ENCODE results near the gene DCAF11.

Gene DCAF11

DNA sequence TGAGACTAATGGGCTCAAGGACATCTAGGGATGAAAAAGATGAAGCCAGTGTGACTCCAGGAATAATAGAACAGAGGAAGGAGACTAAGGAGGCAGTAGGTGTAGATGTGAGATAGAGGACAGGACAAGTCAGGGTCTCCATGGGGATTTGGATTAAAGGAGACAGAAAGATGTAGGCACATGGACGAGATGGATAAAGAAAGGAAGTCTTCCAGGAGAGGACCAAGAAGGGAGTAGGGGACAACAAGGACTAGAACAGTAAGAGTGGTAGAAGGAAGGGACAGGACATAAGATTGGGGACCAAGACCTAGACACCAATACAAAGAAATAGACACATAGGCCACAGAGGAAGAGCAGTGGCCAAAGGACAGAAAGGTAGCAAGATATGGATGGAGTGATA, 27.6 kb upstream of the DCAF11 start:
- ATAC-seq = no peak
- TF ChIP-seq TCF4 (CRISPR knock-in tag; IDR thresholded peaks at IDR 0.05; ENCODE audit: borderline replicate concordance) (no peak), GLIS3 (CRISPR knock-in tag; IDR thresholded peaks at IDR 0.05) (no peak), TSHZ2 (CRISPR knock-in tag; IDR thresholded peaks at IDR 0.05) (no peak), ESRRG (CRISPR knock-in tag; IDR thresholded peaks at IDR 0.05) (no peak), ZNF70 (CRISPR knock-in tag; IDR thresholded peaks at IDR 0.05) (no peak)
- TF ChIP-seq, protein P1, sequence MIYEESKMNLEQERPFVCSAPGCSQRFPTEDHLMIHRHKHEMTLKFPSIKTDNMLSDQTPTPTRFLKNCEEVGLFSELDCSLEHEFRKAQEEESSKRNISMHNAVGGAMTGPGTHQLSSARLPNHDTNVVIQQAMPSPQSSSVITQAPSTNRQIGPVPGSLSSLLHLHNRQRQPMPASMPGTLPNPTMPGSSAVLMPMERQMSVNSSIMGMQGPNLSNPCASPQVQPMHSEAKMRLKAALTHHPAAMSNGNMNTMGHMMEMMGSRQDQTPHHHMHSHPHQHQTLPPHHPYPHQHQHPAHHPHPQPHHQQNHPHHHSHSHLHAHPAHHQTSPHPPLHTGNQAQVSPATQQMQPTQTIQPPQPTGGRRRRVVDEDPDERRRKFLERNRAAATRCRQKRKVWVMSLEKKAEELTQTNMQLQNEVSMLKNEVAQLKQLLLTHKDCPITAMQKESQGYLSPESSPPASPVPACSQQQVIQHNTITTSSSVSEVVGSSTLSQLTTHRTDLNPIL (CRISPR knock-in tag; IDR thresholded peaks at IDR 0.05; ENCODE audit: low read depth) = no peak

DNA sequence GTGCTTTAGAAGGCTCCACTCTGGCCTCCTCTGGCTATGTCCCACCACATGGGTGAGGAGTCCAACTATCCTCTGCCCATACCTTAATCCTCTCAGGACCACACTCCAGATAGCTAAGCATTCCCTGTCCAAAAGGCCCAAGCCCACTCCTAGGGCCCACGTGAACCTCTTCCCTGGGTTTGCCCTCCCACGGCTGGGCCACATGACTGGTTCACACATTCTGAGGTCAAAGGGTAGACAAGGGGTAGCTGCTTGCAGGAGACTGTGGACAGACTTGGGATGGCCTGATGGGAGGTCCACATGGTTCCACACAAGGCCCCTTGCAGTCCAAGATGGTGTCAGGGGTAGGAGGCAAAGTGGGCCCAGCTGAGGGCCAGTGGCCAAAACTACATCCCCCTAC, 26.5 kb upstream of the DCAF11 start:
- ATAC-seq = no peak
- TF ChIP-seq ISL1 (CRISPR knock-in tag; IDR thresholded peaks at IDR 0.05) (no peak), ZNF8 (CRISPR knock-in tag; IDR thresholded peaks at IDR 0.05) (no peak), ZC3H10 (CRISPR knock-in tag; IDR thresholded peaks at IDR 0.05) (no peak), ESRRG (CRISPR knock-in tag; IDR thresholded peaks at IDR 0.05) (no peak)

GRCh38 chr14:24089890-24090289, 24.7 kb upstream of the DCAF11 start:
- ATAC-seq = no peak
- TF ChIP-seq PPARA (CRISPR knock-in tag; IDR thresholded peaks at IDR 0.05; ENCODE audit: borderline replicate concordance) (no peak), ZNF8 (CRISPR knock-in tag; IDR thresholded peaks at IDR 0.05) (no peak), PATZ1 (CRISPR knock-in tag; IDR thresholded peaks at IDR 0.05; ENCODE audit: borderline replicate concordance) (no peak), CSDC2 (CRISPR knock-in tag; IDR thresholded peaks at IDR 0.05) (no peak), TCF4 (CRISPR knock-in tag; IDR thresholded peaks at IDR 0.05; ENCODE audit: borderline replicate concordance) (no peak), TSHZ2 (CRISPR knock-in tag; IDR thresholded peaks at IDR 0.05) (no peak), SNAI2 (CRISPR knock-in tag; IDR thresholded peaks at IDR 0.05) (no peak), TOX (CRISPR knock-in tag; IDR thresholded peaks at IDR 0.05; ENCODE audit: borderline replicate concordance) (no peak), ESRRG (CRISPR knock-in tag; IDR thresholded peaks at IDR 0.05) (no peak), ISL1 (CRISPR knock-in tag; IDR thresholded peaks at IDR 0.05) (no peak)
- TF ChIP-seq, protein P1 (CRISPR knock-in tag; IDR thresholded peaks at IDR 0.05; ENCODE audit: low read depth) = no peak
- TF ChIP-seq, protein P2, sequence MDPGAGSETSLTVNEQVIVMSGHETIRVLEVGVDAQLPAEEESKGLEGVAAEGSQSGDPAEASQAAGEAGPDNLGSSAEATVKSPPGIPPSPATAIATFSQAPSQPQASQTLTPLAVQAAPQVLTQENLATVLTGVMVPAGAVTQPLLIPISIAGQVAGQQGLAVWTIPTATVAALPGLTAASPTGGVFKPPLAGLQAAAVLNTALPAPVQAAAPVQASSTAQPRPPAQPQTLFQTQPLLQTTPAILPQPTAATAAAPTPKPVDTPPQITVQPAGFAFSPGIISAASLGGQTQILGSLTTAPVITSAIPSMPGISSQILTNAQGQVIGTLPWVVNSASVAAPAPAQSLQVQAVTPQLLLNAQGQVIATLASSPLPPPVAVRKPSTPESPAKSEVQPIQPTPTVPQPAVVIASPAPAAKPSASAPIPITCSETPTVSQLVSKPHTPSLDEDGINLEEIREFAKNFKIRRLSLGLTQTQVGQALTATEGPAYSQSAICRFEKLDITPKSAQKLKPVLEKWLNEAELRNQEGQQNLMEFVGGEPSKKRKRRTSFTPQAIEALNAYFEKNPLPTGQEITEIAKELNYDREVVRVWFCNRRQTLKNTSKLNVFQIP (CRISPR knock-in tag; IDR thresholded peaks at IDR 0.05; ENCODE audit: borderline replicate concordance, low read depth) = no peak

GRCh38 chr14:24092110-24092504, 22.5 kb upstream of the DCAF11 start:
- ATAC-seq = no peak
- TF ChIP-seq, protein P1 (CRISPR knock-in tag; IDR thresholded peaks at IDR 0.05; ENCODE audit: low read depth) = no peak
- TF ChIP-seq ZFP3 (CRISPR knock-in tag; IDR thresholded peaks at IDR 0.05) = no peak
- no peak for TF ChIP-seq ZFP30 (CRISPR knock-in tag; IDR thresholded peaks at IDR 0.05)
- TF ChIP-seq, protein P2 (CRISPR knock-in tag; IDR thresholded peaks at IDR 0.05; ENCODE audit: borderline replicate concordance, low read depth) = no peak
- no peak for TF ChIP-seq PPARA (CRISPR knock-in tag; IDR thresholded peaks at IDR 0.05; ENCODE audit: borderline replicate concordance)
- TF ChIP-seq ZC3H10 (CRISPR knock-in tag; IDR thresholded peaks at IDR 0.05) = no peak
- TF ChIP-seq ARNTL (CRISPR knock-in tag; IDR thresholded peaks at IDR 0.05; ENCODE audit: borderline replicate concordance, low read depth) = no peak
- TF ChIP-seq GLIS3 (CRISPR knock-in tag; IDR thresholded peaks at IDR 0.05) = no peak
- TF ChIP-seq TCF4 (CRISPR knock-in tag; IDR thresholded peaks at IDR 0.05; ENCODE audit: borderline replicate concordance) = no peak
- no peak for TF ChIP-seq OSR1 (CRISPR knock-in tag; IDR thresholded peaks at IDR 0.05)
- TF ChIP-seq TOX (CRISPR knock-in tag; IDR thresholded peaks at IDR 0.05; ENCODE audit: borderline replicate concordance) = no peak
- no peak for TF ChIP-seq ZNF8 (CRISPR knock-in tag; IDR thresholded peaks at IDR 0.05)
- TF ChIP-seq BACH2 (CRISPR knock-in tag; IDR thresholded peaks at IDR 0.05; ENCODE audit: borderline replicate concordance) = no peak
